Femur (tissue), 1 donor: ENCODE data around the gene C16orf89.

Experiments
- DNase-seq: peaks from one replicate; pipeline ENCODE4 v3.0.0-alpha.2; 2017

C16orf89 gene

DNA sequence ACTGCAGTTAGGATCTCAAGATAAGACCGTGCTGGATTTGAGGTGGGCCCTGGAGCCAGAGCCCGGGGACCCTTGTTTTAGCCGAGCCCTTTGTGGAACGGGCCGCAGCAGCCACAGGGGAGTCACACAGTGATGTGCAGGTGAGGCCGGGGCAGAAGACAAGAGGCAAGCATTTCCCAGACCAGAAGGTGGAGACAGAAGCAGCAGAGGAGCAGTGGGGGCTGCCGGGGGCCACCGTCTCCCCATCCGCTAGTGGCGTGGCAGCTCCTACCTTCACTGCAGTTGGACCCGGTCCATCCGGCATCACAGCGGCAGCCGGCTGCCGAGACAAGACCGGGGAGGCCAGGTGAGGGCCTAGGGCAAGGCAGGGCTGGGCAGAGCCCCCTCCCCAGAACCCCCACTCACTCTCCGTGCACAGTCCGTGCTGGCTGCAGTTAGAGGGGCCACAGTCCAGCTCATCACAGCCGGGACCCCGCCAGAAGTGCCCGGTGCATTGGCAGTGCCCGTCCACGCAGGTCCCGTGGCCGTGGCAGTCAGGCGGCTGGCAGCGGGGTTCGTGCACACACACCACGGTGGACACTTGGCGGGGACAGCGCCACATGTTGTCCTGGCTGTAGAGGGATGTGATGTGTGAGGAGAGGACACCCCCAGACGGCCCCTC, 38.1 kb downstream of the C16orf89 start:
- DNase-seq = no peak

DNA sequence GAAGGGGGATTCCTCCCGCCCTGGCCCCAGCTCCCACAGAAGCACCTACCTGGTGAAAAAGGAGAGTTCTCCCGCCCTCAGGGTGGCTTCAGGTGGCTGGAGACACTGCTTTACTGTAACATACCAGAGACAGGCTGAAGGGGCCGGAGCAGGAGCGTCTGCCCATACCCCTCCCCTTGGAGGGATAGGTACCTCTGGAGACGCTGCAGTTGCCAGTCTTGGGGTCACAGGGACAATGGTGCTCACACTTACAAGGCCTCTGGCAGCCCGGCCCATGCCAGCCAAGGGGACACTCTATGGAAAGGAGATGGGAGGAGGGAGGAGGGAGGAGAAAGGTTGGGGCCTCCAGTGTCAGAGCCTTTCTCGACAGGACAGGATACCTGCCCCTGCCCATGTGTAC, 38.7 kb downstream of the C16orf89 start:
- DNase-seq = no peak

DNA sequence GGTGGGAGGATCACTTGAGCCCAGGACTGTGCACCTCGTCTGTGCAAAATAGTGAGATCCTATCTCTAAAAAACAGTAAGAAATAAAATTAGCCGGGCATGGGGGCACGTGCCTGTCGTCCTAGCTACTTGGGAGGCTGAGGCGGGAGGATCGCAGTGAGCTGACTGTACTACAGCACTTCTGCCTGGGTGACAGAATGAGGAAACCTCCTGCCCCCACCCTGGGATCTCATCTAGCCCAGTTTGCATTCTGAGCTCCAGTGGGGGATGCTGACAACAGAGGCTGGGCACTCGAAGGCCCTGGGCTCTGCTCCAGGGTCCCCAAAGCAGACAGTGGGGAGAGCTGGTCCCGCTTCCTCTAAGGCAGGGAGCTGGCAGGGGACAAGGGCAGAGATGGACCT, 39.1 kb downstream of the C16orf89 start:
- DNase-seq = no peak

DNA sequence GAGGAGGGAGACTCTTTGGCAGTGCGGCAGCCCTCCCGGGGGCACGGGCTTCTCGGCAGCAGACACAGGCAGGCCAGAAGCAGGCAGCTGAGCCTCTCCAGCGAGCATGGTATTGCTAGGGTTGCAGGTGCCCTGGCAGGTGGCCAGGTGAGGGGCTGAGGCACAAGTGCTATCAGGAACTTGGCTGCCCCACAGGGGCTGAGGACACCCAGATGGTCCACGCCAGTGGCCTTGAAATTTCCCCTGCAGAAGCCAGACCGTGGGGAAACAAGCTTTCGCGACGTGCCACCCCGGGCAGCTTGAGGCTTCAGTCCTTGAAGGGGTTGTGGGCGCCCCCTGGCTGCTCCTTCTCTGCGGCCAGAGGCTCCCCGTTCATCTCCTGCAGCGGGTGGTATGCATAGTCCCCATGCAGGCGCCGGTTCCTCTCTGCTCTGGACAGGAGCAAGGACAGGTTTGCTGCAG, 40.6 kb downstream of the C16orf89 start:
- DNase-seq = no peak

DNA sequence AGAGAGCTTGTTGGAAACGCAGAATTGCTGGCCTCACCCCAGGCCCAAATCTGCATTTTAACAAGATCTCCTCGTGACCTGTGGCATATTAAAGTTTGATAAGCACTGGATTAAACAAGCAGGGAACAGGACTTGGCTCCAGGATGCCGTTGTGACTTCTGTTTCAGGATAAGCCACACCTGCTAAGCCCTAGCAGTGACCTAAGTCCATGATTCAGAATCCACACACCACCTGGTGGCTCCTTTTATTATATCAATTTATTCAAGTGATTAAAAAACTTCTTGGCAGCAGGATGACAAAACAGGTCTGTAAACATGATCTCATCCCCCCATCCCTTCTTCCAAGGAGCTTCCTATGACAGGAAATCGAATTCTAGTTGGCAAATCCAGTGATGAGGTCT, 41.1 kb downstream of the C16orf89 start:
- DNase-seq = no peak

DNA sequence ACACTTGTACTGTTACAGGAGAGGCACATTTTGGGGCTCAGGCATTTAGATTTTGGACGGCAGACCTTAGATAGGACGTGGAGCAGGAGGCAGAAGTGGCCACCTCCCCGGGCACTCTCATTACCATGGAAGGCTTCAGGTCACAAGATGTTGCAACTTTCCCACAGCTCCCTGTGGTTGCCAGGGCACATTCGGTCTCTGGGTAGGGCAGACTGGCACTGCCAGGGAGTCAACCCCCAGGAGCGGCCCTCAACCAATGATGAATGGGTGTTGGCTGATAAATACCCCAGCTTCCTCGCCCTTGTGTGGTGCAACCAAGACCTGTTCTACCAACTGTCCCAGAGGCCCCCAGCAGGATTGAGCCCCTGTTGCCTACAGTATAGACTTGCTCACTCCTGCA, 43.2 kb downstream of the C16orf89 start:
- DNase-seq = no peak

DNA sequence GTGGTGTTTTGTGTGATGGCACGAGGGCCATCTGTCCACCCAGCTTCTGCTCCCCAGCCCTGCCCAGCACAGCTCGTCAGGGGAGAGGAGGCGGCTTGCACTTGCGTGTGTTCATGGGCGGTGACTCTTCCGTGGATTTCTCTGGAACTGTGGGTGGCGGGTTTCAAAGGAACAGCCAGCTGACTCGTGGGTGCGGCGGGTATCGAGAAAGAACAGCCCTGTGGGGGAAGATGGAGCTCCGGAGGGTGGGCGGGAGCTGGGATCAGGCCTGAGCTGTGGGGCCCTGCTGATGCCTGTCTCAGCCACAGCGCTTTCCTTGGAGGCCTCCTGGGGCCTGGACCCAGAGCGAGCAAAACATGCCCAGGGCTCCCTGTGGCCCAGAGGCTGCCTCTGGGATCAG, 45.2 kb downstream of the C16orf89 start:
- DNase-seq = no peak

DNA sequence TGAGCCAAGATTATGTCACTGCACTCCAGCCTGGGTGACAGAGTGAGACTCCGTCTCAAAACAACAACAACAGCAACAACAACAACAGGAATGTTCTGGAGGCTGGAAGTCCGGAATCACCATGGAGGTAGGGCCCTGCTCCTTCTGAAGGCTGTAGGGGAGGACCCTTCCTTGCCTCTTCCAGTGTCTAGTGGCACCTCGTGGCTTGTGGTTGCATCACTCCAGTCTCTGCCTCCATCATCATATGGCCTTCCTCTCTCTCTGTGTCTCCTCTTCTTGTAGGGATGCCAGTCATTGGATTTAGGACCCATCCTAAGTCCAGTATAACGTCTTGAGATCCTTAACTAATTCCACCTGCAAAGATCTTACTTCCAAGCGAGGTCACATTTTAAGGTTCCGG, 46.0 kb downstream of the C16orf89 start:
- DNase-seq = no peak

DNA sequence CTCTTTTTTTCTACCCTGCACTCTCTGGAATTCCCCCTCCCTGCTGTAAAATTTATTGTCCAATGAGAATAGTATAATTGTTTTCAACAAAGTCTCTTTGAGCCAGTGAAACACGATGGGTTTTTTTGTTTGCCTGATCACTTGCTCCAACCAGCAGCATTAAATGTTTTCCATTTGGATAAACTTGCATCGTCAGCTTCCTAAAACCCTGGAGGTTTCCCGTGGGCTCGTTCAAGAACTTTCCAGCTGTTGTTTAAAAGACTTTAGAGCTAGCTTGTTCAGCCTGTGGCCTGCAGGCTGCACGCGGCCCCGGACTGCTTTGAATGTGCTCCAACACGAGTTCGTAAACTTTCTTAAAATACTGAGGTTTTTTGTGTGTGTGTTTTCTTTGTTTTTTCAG, 47.0 kb downstream of the C16orf89 start:
- DNase-seq = peak; percentile 71

DNA sequence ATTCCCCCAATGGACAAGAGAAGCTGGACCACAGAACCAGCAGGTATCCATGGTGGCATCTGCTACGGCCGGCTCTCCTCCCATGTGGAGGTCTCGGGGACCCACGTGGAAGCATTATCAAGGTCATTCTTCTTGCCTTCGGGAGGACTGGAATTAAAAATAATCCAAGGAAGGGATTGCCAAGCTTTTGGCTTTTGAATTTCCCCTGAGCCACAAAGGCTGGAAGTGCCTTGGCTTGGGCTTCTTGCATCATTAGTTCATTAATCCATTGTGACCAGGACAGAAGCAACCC, 48.1 kb downstream of the C16orf89 start:
- DNase-seq = no peak

DNA sequence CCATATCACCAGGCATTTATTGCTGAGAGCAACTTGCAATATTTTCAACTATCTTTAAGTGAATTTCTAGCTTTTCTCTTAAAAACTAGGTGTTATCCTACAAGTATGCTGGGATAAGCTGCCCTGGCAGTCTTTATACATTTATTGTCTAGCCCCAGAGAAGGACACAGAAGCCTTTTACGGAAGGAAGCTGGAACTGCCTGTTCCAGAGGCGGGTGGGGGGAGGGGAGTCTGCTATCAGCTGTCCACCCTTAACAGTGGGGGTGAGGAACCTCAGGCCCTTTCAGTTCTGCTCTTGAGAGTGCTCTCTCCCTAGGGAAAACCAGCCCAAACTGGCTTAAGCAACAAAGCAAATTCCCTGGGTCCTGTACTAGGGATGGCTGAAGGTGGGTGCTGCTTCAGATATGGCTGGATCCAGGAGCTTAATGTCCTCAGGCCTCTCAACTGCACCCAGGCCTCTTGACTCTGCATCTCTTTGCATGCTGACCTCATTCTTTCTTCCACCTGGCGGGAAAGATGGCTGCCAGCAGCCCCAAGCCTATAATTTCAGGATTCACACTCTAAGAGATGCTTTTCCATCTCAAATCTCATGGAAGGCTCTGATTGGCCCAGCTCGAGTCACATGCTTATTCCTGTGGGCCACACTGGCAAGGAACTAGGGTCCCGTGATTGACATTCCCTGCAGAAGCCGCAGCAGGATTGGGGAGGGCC, 48.6 kb downstream of the C16orf89 start:
- no peak for DNase-seq

DNA sequence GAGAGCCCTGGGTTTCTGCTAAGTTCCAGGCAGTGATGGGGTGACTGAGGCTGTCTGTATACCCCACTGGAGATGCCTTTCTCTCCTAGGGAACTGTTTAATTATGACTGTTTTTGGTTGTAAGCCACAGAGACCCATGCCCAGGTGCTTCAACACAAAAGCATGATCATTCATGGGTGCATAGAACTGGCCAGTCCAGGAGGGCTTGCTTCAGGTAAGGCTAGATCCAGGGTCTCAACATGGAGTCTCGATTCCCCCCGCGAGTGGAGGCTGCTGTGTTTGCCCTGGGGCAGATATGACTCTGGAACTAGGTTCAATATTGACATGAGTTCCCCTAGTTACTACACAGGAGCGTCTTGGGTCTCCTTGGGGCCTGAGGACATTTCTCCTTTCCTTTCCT, 49.9 kb downstream of the C16orf89 start:
- DNase-seq = no peak

DNA sequence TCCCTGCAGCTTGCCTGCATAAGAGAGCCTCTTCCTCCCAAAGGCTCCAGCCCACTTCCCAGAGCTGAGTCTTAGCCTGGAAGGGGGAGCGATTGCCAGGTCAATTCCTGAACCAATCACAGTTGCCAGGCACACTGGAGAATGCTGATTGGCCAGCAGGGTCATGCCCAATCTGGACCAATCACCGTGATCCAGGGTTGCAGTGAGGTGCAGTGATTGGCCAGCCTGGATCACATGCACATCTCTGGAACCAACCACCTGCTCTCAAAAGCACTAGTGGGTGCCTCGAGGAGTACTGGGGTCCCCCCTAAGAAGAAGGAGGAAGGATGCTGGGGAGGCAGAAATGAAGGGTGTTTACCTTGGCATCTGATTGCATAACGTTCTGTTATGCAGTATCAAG, 50.4 kb downstream of the C16orf89 start:
- no peak for DNase-seq

DNA sequence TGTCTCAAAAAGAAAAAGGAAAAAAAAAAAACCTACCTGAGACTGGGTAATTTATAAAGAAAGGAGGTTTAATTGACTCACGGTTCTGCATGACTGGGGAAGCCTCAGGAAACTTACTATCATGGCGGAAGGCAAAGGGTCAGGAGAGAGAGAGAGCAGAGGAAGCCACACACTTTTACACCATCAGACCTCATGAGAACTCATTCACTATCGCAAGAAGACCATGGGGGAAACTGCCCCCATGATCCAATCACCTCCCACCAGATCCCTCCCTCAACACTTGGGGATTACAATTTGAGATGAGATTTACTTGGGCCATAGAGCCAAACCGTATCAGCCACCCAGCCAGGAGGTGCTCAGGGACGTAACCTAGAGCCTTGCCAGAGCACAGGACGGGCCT, 52.9 kb downstream of the C16orf89 start:
- no peak for DNase-seq

DNA sequence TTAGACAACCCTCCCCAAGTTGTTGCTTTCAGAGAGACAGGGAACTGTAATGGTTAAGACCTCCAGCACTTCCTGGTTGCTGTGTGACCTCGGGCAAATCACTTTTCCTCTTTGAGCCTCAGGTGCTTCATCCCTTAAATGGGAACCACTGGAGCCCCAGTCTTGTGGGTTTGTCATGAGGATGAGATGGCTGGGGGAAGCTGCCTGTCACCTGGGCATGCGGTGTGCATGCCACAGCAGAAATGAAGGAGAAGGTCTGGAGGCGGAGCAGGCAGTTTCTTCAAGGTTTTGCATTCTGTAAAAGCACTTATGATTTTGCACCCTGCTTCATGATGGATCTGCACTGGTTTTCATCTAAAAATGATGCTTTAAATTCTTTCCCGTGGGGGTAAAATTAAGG, 54.1 kb downstream of the C16orf89 start:
- DNase-seq = no peak

DNA sequence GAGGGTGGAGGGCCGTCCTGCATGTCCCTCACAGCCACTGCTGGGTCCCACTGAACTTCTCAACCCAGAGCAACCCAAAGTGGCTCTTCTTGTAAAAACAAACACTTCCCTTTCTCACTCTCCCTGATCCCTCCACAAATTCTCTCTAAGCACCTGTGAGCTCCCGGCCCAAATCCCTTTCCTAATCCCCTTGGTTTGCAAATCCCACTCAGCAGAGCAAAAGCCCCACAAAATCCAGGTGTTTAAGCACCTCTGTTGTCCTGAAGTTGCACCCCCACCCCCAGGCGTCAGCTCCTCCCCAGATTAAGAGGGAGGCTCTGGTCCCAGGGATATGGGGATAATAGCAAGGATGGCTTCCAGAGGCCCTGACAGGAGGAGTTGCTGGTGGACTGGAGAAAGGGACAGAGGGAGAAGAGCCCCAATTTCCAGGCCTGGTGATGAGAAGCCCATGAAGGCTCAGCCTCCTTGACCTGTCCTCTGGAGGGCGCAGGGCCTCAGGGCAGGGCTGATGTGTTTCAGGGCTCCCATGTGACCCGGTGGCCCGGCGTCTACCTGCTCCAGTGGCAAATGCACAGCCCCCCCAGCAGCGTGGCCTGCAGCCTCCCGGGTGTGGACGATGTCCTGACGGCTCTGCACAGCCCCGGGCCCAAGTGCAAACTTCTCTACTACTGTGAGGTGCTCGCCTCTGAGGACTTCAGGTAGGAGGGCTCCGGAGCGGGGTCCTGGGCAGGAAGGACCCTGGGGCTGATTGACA, 55.0 kb downstream of the C16orf89 start:
- DNase-seq = no peak

DNA sequence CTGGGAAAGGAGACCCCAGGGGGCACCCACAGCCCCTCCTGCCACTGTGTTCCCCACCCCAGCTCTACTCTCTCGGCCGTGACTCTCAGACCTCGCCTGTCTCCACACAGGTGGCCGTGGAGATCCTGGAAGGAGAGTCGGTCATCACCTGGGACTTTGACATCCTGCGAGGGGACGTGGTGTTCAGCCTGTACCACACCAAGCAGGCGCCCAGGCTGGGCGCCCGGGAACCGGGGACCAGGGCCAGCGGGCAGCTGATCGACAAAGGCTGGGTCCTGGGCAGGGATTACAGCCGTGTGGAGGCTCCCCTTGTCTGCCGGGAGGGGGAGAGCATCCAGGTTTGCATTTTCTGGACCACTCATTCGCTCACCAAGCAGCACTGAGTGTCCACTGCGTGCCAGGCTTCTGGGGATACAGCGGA, 57.4 kb downstream of the C16orf89 start:
- no peak for DNase-seq

DNA sequence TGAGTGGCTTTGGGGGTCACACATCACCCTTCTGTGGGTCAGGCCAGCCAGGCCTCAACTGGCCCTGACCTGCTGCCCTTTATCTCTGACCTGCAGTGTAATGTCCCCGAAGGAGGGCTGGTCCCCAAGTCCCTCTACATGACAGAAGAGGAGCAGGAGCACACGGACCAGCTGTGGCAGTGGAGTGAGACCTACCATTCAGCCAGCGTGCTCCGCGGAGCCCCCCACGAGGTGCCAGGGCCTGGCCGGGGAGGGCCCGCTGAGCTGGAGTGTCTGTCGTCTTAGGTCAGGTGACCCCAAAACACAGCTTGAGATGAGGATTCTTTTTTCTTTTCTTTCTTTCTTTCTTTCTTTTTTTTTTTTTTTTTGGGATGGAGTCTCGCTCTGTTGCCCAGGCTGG, 58.5 kb downstream of the C16orf89 start:
- DNase-seq = no peak

DNA sequence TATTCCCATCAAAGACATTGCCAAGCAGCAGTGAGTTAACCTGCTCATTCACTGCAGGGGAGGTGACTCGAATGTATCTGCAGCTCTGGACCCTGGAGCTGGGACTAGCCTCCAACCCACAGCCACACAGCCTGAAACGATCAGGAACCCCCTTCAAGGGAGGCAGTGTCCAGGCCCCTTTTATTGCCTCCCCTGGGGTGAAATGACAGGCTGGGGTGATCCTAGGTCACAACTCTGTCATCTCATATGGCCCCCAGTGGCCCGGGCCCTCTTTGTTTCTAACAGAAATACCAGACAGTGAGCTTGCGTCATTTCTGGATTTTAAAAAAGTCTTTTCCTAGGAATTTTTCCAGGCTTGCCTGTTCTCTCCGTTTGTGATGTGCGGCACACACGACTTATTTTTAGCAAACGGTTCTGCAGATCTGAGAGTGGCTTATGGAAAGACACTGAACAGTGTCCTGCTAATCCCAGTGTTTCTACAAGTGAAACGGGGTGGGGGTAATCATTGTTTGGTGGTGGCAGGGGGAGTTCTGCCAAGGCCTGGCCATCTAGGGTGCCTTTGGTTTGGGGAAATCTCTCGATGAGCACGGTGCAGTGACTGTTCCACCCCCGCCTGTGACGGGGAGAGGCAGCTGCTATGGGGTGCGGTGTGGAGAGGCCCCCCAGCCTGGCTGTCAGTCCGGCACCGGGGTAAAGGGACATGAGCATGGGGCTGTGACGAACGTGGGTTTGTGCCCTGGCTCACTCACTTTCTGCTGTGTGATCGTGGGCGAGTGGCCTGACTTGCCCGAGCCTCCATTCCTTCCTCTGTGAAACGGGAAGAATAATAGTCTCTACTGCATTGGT, 59.2 kb downstream of the C16orf89 start:
- no peak for DNase-seq

DNA sequence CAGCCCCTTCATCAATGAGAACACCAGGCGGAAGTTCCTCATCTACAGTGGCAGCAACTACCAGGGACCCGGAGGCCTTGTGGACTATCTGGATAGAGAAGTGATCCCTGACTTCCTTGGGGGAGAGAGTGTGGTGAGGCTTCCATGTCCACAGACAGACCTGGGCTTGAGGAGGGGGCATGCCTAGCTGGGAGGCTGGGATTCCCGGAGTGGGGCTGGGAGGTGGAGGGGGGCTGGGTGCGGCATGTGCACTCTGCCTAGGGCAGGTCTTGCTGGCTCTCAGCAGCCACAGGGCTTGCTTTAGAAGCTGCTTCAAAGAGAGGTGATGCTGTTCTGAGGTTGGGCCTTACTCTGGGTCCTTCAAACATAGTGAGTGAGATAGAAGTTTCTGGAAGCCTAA, 59.8 kb downstream of the C16orf89 start:
- no peak for DNase-seq

DNA sequence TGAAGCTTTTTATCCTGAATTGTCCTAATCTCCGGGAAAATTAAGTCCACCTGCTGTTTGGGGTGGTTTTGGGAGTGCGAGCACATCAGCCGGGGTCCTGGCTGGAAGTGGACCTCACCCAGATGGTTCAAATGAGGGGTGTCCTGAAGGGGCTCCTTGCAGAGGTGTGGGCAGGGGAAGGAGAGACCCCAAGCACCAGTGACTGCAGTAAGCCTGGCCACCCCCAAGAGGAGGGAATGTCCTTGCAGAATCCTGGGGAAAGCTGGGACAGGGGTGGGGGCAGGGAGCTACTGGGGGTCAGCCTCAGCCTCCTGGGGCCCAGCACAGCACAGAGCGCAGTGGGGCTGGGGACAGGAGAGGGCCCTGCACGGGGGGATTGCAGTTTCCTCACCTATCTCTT, 61.4 kb downstream of the C16orf89 start:
- no peak for DNase-seq

DNA sequence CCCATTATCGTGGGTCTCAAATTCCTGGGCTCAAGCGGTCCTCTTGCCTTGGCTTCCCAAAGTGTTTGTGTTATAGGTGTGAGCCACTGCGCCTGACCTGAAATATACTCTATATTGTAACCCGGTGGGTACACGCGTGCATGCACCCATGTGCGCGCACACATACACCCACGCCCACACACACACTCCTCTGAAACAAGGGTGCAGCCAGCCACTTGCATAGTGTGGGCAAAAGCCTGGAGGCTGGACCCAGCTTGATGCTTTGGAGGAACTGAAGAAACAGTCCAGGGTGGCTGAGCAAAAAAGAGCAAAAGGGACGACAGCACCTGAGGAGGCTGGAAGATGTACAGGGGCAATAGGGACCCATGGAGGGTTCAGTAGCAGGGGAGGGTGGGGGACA, 61.9 kb downstream of the C16orf89 start:
- DNase-seq = no peak

DNA sequence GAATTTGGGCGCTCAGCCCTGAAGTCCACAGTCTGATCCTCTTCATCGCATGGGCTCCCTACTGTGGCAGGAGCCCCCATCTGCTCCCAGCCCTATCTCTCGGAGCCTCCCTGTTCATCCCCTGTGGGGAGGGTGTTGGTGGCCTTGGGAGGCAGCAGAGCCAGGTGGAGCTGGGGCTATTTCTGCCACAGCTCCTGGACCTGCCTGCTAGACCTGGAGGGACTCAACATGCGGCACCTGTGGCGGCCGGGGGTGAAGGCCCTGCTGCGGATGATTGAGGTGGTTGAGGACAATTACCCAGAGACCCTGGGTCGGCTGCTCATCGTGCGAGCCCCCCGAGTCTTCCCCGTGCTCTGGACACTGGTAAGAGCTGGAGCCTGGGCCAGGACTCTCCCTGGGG, 62.5 kb downstream of the C16orf89 start:
- no peak for DNase-seq
